K562 (cell line): ENCODE data around the gene RNF223. TPM values are rescaled to one million over a fixed set of nuclear protein-coding genes. Genes with fewer than 3 reads are reported as not detected.

ENCODE experiments used
- ATAC-seq: fragments of 200-7000 bp; cut with Tn5 transposase; 3 replicates; pipeline ENCODE4 v1.9.1; 2020; ENCODE audit warnings: moderate library complexity
- BruUV-seq: library from RNA; stranded (reverse); fragments of 400-500 nt; replicated peaks from 2 replicates; lab custom pipeline; 2021; lab: Mats Ljungman, UMichigan
- CTCF ChIA-PET: fragments of 300-600 bp; formaldehyde crosslinking; extraction: SDS; loops from one replicate; lab custom pipeline; 2021; ENCODE audit warnings: low intra/inter-chr PET ratio; lab: Yijun Ruan, JAX
- POLR2A ChIA-PET: fragments of 300-600, 350-650 bp; sonication (Branson Sonifier 250); formaldehyde crosslinking; extraction: SDS; loops from one replicate; lab custom pipeline; 2021; ENCODE audit warnings: antibody characterized with exemption, inconsistent platforms; lab: Yijun Ruan, JAX
- DNase-seq, 4 experiments: peaks; one replicate each; pipeline versions ENCODE4 v3.0.0 to v3.0.0-alpha.2; 2011 to 2018; ENCODE audit warnings: low spot score in 3 of 4, mixed read lengths in 3 of 4; ENCODE audit errors: extremely low read depth in 1 of 4
- FAIRE-seq: peaks from 2 replicates; lab custom pipeline; 2011; peaks lifted over from hg19 to GRCh38; lab: Jason Lieb, UNC
- H2AFZ ChIP-seq: 2 replicates; pipeline ENCODE4 v1.6.0; 2011; ENCODE audit warnings: low read depth, low read length, control low read depth, inconsistent platforms
- H3K27ac ChIP-seq: fragments of 200-600 bp; 3 replicates; pipeline ENCODE4 v1.8.0; 2011; ENCODE audit warnings: low read depth, mild to moderate bottlenecking, control low read depth, inconsistent platforms, low read length, moderate library complexity, mixed read lengths; ENCODE audit errors: extremely low read depth
- H3K27me3 ChIP-seq, 2 experiments: fragments of 300-600 bp in 1 of 2; 2 replicates in 1 of 2; 3 replicates in 1 of 2; pipeline versions ENCODE4 v1.6.0 to v1.8.0; 2011; ENCODE audit warnings: inconsistent platforms in 2 of 2, low read length in 2 of 2, mild to moderate bottlenecking in 1 of 2, mixed read lengths in 1 of 2, moderate library complexity in 1 of 2; ENCODE audit not compliant: control insufficient read depth in 2 of 2, insufficient read depth in 2 of 2
- H3K36me3 ChIP-seq: fragments of 300-600 bp; 3 replicates; pipeline ENCODE4 v1.8.0; 2011; ENCODE audit warnings: mild to moderate bottlenecking, low read length, inconsistent platforms; ENCODE audit not compliant: control insufficient read depth, insufficient read depth
- H3K4me1 ChIP-seq, 2 experiments: fragments of 200-600 bp in 1 of 2; replicated peaks in 1 of 2; 2 replicates in 1 of 2; 3 replicates in 1 of 2; pipeline versions ENCODE4 v1.5.1 to v1.8.0; 2011; ENCODE audit warnings: inconsistent platforms in 2 of 2, low read length in 2 of 2, mild to moderate bottlenecking in 1 of 2, mixed read lengths in 1 of 2, moderate library complexity in 1 of 2; ENCODE audit not compliant: control insufficient read depth in 2 of 2, insufficient read depth in 2 of 2
- H3K4me2 ChIP-seq: 2 replicates; pipeline ENCODE4 v1.6.1; 2011; ENCODE audit warnings: low read length, control low read depth, inconsistent platforms, mixed read lengths; ENCODE audit not compliant: insufficient read depth
- H3K4me3 ChIP-seq: fragments of 200-600 bp; sonication (generic), shearing (Covaris generic); 2 replicates; pipeline ENCODE4 v1.5.1; 2016; ENCODE audit warnings: control low read depth, inconsistent platforms
- H3K79me2 ChIP-seq: fragments of 200-600 bp; 3 replicates; pipeline ENCODE4 v1.8.0; 2011; ENCODE audit warnings: low read length, inconsistent platforms; ENCODE audit not compliant: control insufficient read depth, insufficient read depth
- H3K9ac ChIP-seq, 2 experiments: 2 replicates each; pipeline versions ENCODE4 v1.6.0 to v1.6.1; 2011; ENCODE audit warnings: low read depth in 2 of 2, low read length in 2 of 2, control low read depth in 1 of 2, inconsistent platforms in 1 of 2, mild to moderate bottlenecking in 1 of 2, mixed read lengths in 1 of 2; ENCODE audit not compliant: insufficient read depth in 1 of 2
- H3K9me1 ChIP-seq: one replicate; pipeline ENCODE4 v1.6.0; 2011; ENCODE audit warnings: inconsistent platforms, mild to moderate bottlenecking, low read length, moderate library complexity; ENCODE audit not compliant: control insufficient read depth, insufficient read depth
- H3K9me3 ChIP-seq: replicated peaks from 2 replicates; pipeline ENCODE4 v1.5.1; 2011; ENCODE audit warnings: low read depth, low read length, inconsistent platforms; ENCODE audit not compliant: control insufficient read depth, insufficient read depth
- H4K20me1 ChIP-seq: replicated peaks from 2 replicates; pipeline ENCODE4 v1.6.1; 2011; ENCODE audit warnings: low read length, inconsistent platforms, mixed read lengths; ENCODE audit not compliant: control insufficient read depth, insufficient read depth
- BRD9 ChIP-seq: fragments of 450-650 bp; IDR thresholded peaks from 2 replicates; pipeline ENCODE4 v1.6.1; 2018; ENCODE audit warnings: low read depth; ENCODE audit not compliant: partially characterized antibody
- CC2D1A ChIP-seq: fragments of 450-650 bp; IDR thresholded peaks from 2 replicates; pipeline ENCODE4 v1.6.1; 2017; ENCODE audit warnings: mild to moderate bottlenecking
- KDM5B ChIP-seq: fragments of 200-600 bp; sonication (generic); IDR thresholded peaks from 2 replicates; pipeline ENCODE4 v1.6.1; 2012; ENCODE audit warnings: low read depth, mild to moderate bottlenecking, moderate library complexity, low read length, control low read depth, inconsistent platforms; ENCODE audit not compliant: insufficient replicate concordance
- KLF6 ChIP-seq: fragments of 250-450 bp; sonication (Bioruptor Pico); IDR thresholded peaks from 2 replicates; pipeline ENCODE4 v1.4.0; 2020; ENCODE audit warnings: mild to moderate bottlenecking, moderate library complexity, borderline replicate concordance
- RBFOX2 ChIP-seq: fragments of 200-400 bp; formaldehyde crosslinking; IDR thresholded peaks from 2 replicates; pipeline ENCODE4 v1.6.1; 2017; ENCODE audit warnings: low read depth, mild to moderate bottlenecking, low read length, moderate library complexity
- SUPT5H ChIP-seq: fragments of 450-650 bp; IDR thresholded peaks from 2 replicates; pipeline ENCODE4 v1.6.1; 2016
- WGBS: fragments of 100-300 bp; shearing (Covaris generic); methylation state at CpG from one replicate; pipeline ENCODE4 v1.1.6; 2016; ENCODE audit warnings: low coverage, mixed read lengths; ENCODE audit not compliant: insufficient coverage; ENCODE audit errors: missing lambda C conversion rate; 5-methylcytosine and 5-hydroxymethylcytosine counted together
- in situ Hi-C: fragments of 300-500 bp; cut with MboI; formaldehyde crosslinking; loops from 4 replicates; pipeline ENCODE4 v1.15.0; 2018; ENCODE audit warnings: inconsistent platforms, mixed read lengths
- intact Hi-C: fragments of 100-400 bp; cut with micrococcal nuclease; formaldehyde crosslinking; loops from 2 replicates; pipeline ENCODE4 v1.14.2; 2022
- polyA plus RNA-seq, 8 experiments: library from polyadenylated mRNA; depleted of rRNA in 4 of 8; stranded (reverse) in 5 of 8; unstranded in 3 of 8; fragments of >200 nt; fragmentation: Nextera tagmentation in 2 of 8; fragmentation: Illumina TruSeq in 1 of 8; extraction: Ambion mirVana in 2 of 8; extraction: Trizol in 1 of 8; gene quantifications; 2 replicates each; pipeline versions ENCODE4 v1.2.1 to v1.2.3, GENCODE V29; 2011 to 2014; ENCODE audit warnings: inconsistent platforms in 1 of 8, missing spikeins in 1 of 8
- total RNA-seq, 7 experiments: library from RNA; depleted of rRNA in 6 of 7; stranded (reverse); fragments of >200 nt in 6 of 7; fragmentation: Illumina TruSeq in 2 of 7; extraction: Trizol in 2 of 7; gene quantifications; 2 replicates each; pipeline versions ENCODE4 v1.2.1 to v1.2.3, GENCODE V29; 2011 to 2021; ENCODE audit warnings: low replicate concordance in 1 of 7
- TF ChIP-seq, protein P1 (sequence below): sonication (generic); formaldehyde crosslinking; IDR thresholded peaks from 2 replicates; pipeline ENCODE4 v1.8.0; 2022; ENCODE audit warnings: missing genetic modification reagents, mild to moderate bottlenecking, moderate library complexity, borderline replicate concordance

Gene RNF223
- total and polyA plus RNA-seq, 9 of the 15 experiments (the other 6 are each of a cell fraction or from before 2014, with no cell fraction given) = 0.04 to 0.32 TPM; not detected in 7

DNA sequence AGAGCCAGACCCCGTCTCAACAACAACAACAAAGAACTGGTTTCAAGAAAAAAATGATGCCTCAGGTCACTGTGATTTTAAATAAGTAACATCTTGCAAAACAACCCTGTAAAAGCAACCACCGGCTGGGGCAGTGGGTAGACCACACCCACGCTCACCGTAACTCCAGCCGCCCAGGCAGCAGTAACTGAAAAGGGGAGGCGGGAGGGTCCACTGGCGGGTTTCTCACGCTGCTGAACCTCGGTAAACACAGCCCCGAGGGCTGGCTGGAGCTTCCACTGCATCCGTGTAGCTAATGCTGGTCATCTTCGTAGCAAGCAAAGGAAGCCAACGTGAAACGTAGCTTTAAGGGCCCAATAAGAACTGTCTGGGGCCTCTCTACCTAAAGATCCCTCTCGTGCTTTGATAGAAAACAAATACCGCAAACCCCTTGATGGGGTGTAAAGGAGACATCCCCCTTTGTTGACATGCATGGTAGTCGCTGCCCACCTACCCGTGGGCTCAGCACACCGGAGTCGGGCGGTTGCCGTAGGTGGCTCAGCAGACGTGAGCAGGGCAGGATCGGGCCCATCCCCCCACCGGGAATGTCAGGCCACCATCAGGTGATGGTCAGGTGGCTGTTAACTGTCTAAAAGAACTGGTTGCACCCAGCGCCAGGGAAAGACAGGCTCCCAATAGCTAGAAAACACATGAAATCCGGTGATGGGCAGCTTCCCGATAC lies 37.6 kb upstream of the RNF223 start:
- FAIRE-seq = no peak
- CTCF ChIA-PET = no interaction called here
- Histone ChIP-seq H3K9me1 (no peaks in the 10 kb centered on the region), H3K79me2 (peaks cover 79% of the 10 kb centered on the region), H3K27ac (no peak overlapping the region), H3K4me3 (no peak overlapping the region), H4K20me1 (no peaks in the 10 kb centered on the region), H3K36me3 (peaks cover 28% of the 10 kb centered on the region), H3K4me2 (no peak overlapping the region), H3K4me1 (peaks cover 14 to 43% of the 10 kb centered on the region in 2 experiments; a peak in 4 of 5 replicates), H3K9me3 (peaks cover 27% of the 10 kb centered on the region), H2AFZ (no peak overlapping the region), H3K27me3 (no peaks in the 10 kb centered on the region), H3K9ac (no peak overlapping the region)
- in situ Hi-C loops = no loop called here
- POLR2A ChIA-PET = interaction anchor here (0.5 to 1.2 kb wide), 4 partner anchors 22 to 162 kb away, joined by 3 to 4 read pairs (median 3); partner anchors contain the start of gene UBE2J2
- WGBS = 96% methylated on average over 28 of the region's 28 CpGs
- DNase-seq = no peak
- no peak for ATAC-seq
- TF ChIP-seq, protein P1, sequence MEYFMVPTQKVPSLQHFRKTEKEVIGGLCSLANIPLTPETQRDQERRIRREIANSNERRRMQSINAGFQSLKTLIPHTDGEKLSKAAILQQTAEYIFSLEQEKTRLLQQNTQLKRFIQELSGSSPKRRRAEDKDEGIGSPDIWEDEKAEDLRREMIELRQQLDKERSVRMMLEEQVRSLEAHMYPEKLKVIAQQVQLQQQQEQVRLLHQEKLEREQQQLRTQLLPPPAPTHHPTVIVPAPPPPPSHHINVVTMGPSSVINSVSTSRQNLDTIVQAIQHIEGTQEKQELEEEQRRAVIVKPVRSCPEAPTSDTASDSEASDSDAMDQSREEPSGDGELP (CRISPR knock-in tag) = 0 out of 2 replicates have a peak, but pooled peaks have one; percentile 13
- TF ChIP-seq SUPT5H = no peak
- TF ChIP-seq KDM5B = no peak
- TF ChIP-seq CC2D1A = no peak
- TF ChIP-seq BRD9 = no peak
- peak; percentile 39 for TF ChIP-seq RBFOX2
- no peak for TF ChIP-seq KLF6 (CRISPR knock-in tag)
- no TSS peak for BruUV-seq
- intact Hi-C loops = no loop called here
